NCI-H345 (cell line): Measurements from ENCODE around the gene PLCH1.
A peak's percentile ranks its signal among the peaks of the same experiment; 100 is the strongest.

Source experiments
- DNase-seq: peaks from one replicate; lab custom pipeline; 2025; lab: John Stamatoyannopoulos, UW

Gene PLCH1

DNA sequence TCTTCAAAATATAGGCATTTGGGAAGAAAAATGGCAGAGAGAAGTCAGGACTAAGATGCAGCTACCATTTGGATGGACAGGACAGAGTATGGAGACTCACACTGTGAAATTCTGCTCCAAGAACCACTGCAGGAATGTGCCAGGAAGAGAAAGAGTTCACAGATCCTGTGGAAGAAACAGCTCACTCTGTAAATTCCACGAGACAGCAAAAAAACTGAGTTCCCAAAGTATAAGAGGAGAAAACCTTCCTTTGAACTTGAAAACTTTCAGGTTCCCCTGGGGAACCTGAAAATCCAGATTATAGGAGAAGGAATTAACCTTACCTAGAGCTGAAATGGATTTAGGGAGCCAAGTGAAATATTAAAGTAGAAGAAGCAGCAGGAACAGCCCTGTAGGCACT, 137.1 kb downstream of the PLCH1 start:
- DNase-seq = no peak

- no peak for DNase-seq
Measured at GRCh38 chr3:155605571-155605970, 139.3 kb downstream of the PLCH1 start.

- DNase-seq = no peak
Measured at GRCh38 chr3:155604967-155605366, 139.9 kb downstream of the PLCH1 start.

GRCh38 chr3:155604126-155604525, 140.7 kb downstream of the PLCH1 start:
- no peak for DNase-seq

- DNase-seq = no peak
Measured at GRCh38 chr3:155603302-155603701, 141.6 kb downstream of the PLCH1 start.

GRCh38 chr3:155602307-155602706, 142.6 kb downstream of the PLCH1 start:
- DNase-seq = no peak

DNA sequence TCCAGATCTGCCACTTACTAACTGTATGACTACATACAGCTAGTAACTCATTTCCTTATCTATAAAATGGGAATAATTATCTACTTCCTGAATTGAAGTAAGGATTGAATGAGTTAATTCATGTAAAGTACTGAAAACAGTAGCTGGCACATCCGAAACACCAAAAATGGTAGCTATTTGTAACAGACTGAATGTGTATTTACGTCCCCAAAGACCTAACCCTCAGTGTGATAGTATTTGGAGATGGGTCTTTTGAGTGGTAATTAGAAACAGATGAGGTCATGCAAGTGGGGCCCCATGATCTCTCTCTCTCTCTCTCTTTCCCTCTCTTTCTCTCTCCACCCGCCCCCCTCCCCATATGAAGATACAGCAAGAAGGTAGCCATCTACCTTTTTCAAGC, 146.2 kb downstream of the PLCH1 start:
- DNase-seq = no peak

DNA sequence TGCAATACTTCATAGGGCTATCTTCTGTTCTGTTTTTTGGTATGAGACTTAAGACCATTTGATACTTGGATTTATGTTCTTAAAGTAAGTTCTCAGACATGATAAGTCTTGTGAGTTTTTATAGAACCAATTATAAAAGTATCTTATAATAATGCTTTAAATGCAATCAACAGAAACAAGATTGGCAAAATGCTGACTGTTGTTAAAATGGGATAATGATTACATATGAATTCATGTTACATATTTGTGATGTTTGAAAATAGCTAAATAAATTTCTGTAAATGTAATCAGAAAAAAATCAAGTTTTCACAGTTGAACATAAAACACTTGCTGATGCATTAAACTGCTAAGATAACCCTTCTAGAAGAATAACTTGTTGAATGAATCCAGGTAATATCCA, 148.3 kb downstream of the PLCH1 start:
- no peak for DNase-seq

- no peak for DNase-seq
Measured at GRCh38 chr3:155595371-155595770, 149.5 kb downstream of the PLCH1 start.

DNA sequence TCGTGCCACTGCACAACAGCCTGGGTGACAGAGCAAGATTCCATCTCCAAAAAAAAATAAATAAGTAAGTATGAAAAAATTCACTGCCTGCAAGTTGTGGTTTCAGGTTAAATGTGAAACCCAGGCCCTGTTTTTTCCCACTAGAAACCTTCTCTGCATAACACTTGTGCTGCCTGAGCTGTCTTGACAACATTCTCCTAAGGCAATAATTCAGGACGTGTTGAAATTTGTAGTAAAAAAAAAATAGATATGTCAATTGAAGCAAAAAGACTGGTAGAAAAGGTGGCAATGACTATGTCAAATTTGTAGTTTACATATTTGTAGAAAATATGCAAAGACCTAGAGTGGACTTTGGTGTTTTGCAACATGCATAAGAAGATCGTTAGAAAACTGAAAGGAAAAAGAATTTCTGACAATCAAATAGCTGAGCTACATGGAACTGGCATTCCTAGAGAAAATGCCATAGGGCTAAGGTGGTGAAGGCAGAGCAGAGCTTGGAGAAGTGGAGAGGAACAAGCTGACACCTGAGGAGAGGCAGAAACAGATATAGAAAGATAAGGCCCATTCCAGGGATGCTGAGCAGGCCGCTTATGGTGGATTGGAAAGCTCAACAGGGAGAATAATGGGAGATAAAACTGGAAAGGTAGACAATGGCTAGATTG, 150.2 kb downstream of the PLCH1 start:
- no peak for DNase-seq

DNA sequence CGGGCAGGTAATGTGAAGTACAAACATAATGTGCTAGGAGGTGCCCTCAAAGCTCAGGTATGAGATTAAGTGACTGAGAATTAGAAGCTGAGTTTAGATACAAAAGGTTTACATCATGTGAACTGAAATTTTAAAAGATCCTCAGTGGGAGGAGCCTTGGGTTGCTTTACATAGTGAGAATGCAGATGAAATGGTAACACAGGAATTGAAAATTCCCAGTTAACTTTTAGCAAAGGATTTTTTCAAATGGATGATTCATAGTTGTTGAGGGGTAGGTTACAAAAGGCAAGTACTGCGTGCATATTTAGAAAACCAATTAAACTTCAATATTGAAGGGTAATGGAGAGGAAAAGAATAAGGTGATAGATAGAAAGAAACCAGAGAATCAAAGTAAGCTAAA, 157.3 kb downstream of the PLCH1 start:
- no peak for DNase-seq

DNA sequence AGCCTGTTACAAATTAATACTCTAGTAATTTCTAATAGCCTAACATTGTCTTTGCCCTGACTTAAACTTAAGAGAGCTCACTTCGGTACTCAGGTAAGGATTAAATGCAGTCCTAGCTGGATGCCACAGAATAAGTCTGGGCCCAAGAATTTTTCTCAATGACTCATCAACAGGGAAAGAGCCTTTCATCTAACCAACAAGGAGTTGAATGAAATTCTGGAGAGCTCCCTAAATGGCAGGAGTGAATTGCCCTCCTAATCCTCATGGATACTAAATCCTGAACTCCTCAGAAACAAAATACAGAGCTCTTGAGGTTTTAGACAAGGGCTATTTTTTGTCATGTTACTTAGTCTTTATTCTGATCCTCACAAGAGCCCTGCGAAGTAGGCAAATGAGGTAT, 159.5 kb downstream of the PLCH1 start:
- no peak for DNase-seq

DNA sequence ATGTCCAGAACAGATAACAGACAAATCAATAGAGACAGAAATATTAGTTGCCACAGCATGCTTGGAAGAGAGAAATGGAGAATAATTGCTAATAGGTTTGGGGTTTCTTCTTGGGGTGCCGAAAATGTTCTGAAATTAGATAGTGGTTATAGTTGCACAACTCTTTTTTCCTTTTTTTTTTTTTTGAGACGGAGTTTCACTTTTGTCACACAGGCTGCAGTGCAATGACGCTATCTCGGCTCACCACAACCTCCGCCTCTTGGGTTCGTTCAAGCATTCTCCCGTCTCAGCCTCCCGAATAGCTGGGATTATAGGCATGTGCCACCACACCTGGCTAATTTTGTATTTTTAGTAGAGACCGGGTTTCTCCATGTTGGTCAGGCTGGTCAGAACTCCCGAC, 163.3 kb downstream of the PLCH1 start:
- DNase-seq = no peak

DNA sequence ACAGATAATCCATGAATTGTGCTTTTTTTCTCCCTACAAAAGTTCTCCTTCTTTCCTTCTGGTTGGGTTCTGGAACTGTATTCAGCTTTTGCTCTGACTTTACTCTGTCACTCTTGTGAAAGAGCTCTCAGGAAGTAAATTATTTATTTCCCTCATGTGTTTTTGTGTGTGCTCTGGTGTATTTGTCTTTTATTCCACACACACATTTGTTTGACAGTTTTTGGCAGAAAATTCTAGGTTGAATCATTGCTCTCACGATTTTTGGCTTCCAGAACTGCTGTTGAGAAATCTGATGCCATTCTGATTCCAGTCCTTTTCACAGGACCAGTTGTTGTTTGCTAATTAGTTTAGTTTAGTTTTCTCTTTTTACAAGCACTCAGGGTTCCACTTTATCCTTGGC, 172.8 kb downstream of the PLCH1 start:
- DNase-seq = no peak

GRCh38 chr3:155568295-155568694, 176.6 kb downstream of the PLCH1 start:
- no peak for DNase-seq

- no peak for DNase-seq
Measured at GRCh38 chr3:155560594-155560993, 184.3 kb downstream of the PLCH1 start.

- peak; percentile 17 for DNase-seq
Measured at GRCh38 chr3:155560135-155560534, 184.7 kb downstream of the PLCH1 start.

GRCh38 chr3:155556531-155556930, 188.3 kb downstream of the PLCH1 start:
- DNase-seq = no peak

DNA sequence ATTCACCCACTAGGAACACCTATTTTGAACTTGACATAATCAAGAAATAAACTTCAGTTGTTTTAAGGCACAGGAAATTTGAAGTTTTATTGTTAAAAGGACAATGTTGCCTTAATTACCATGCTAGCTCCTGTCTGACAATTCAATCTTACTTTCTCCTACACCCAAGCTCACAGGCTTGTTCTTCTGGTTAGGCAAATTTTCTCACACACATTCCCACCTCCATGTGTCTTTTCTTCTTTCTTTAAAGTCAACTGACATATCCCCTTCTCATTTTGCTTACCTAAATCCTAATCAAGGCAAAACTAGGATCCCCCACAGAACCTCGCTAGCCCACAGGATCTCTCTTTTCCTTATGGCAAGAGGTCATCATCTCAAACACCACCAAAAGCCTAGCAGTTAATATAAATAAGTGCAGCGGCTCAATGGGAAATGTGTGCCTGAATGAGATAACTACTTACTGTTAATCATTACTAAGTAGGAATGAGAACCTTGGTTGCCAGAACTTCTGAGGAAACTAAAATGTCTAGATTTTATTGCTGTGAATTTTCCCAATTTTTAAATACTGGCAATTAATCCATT, 189.3 kb downstream of the PLCH1 start:
- DNase-seq = no peak

- DNase-seq = no peak
Measured at GRCh38 chr3:155554777-155555451, 190.0 kb downstream of the PLCH1 start.

- DNase-seq = no peak
Measured at GRCh38 chr3:155553780-155554179, 191.1 kb downstream of the PLCH1 start.

- no peak for DNase-seq
Measured at GRCh38 chr3:155553326-155553725, 191.5 kb downstream of the PLCH1 start.

- DNase-seq = no peak
Measured at GRCh38 chr3:155550391-155550790, 194.5 kb downstream of the PLCH1 start.

DNA sequence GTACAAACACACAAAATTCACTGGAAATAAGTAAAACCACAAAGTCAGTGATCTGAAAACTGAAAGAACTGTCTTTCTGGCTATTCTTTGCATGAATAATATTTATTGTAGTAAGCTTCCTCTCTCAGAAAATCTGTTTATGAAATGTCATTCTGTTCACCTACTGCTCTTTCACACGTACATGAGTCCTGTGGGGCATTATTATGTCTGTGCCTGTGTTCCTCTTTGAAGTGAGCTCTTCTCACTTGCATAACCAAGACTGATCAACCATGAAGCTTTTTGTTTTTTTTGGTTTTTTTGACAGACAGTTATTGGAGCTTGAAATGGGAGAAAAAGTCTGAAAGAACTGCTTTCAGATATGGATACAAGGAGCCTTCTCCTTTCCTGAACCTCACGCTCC, 195.8 kb downstream of the PLCH1 start:
- DNase-seq = no peak
